IMR-90 (cell line): ENCODE data around the gene SLC17A4.

ENCODE experiments used
- RFX5 ChIP-seq: IDR thresholded peaks from 2 replicates; pipeline ENCODE4 v1.8.0; 2012; ENCODE audit warnings: low read depth, mild to moderate bottlenecking, low read length, moderate library complexity
- SMC3 ChIP-seq: fragments of 150-350 bp; IDR thresholded peaks from 2 replicates; pipeline ENCODE4 v1.6.1; 2016; ENCODE audit warnings: low read depth, mild to moderate bottlenecking, antibody characterized with exemption, low read length, moderate library complexity

GRCh38 chr6:25777856-25778649, 23.5 kb downstream of the SLC17A4 start:
- no peak for TF ChIP-seq RFX5
- TF ChIP-seq SMC3 = no peak
